H7 (cell line): ENCODE measurements around the gene EPS8. TPM values are rescaled to one million over a fixed set of nuclear protein-coding genes. Genes with fewer than 3 reads are reported as not detected.
"Not testable (repeated sequence)": the region's sequence is repeated elsewhere in the genome, so short reads cannot be mapped to it uniquely, and the experiment has no call there.

Source experiments
- DNase-seq: peaks from one replicate; pipeline ENCODE4 v3.0.0; 2012
- H3K27me3 ChIP-seq: 2 replicates; pipeline ENCODE4 v1.6.0; 2011; ENCODE audit warnings: mild to moderate bottlenecking, low read length; ENCODE audit not compliant: control insufficient read depth, insufficient read depth
- H3K36me3 ChIP-seq: replicated peaks from 2 replicates; pipeline ENCODE4 v1.5.1; 2011; ENCODE audit warnings: low read length; ENCODE audit not compliant: control insufficient read depth, insufficient read depth
- H3K4me3 ChIP-seq: 2 replicates; pipeline ENCODE4 v1.5.1; 2011; ENCODE audit warnings: low read depth, mild to moderate bottlenecking, control low read depth, low read length, moderate library complexity; ENCODE audit not compliant: insufficient read depth
- total RNA-seq: library from RNA; depleted of rRNA; stranded (reverse); fragments of >200 nt; shearing (Covaris generic); gene quantifications from 2 replicates; pipeline ENCODE4 v1.2.3, GENCODE V29; 2014

The EPS8 gene
- total RNA-seq, 1 experiment from 2014 or later = 2.7 TPM

- no peak for DNase-seq
- Histone ChIP-seq H3K4me3 (no peak overlapping the region), H3K36me3 (no peaks in the 10 kb centered on the region), H3K27me3 (no peaks in the 10 kb centered on the region)
Observed at GRCh38 chr12:15631007-15631715, 158.0 kb downstream of the EPS8 start.

GRCh38 chr12:15629761-15630160, 159.4 kb downstream of the EPS8 start:
- Histone ChIP-seq H3K27me3 (no peaks in the 10 kb centered on the region), H3K36me3 (no peaks in the 10 kb centered on the region), H3K4me3 (no peak overlapping the region)
- no peak for DNase-seq

GRCh38 chr12:15629108-15629507, 160.1 kb downstream of the EPS8 start:
- no peaks in the 10 kb centered on the region for H3K36me3 ChIP-seq
- H3K27me3 ChIP-seq = no peaks in the 10 kb centered on the region
- no peak for DNase-seq
- no peak overlapping the region for H3K4me3 ChIP-seq

- Histone ChIP-seq H3K27me3 (no peaks in the 10 kb centered on the region), H3K4me3 (no peak overlapping the region), H3K36me3 (no peaks in the 10 kb centered on the region)
- no peak for DNase-seq
Observed at GRCh38 chr12:15627995-15628945, 160.9 kb downstream of the EPS8 start.

- DNase-seq = no peak
- no peaks in the 10 kb centered on the region for H3K36me3 ChIP-seq
- no peaks in the 10 kb centered on the region for H3K27me3 ChIP-seq
- no peak overlapping the region for H3K4me3 ChIP-seq
Observed at GRCh38 chr12:15625075-15625474, 164.1 kb downstream of the EPS8 start.

- no peak for DNase-seq
- H3K4me3 ChIP-seq = no peak overlapping the region
- H3K36me3 ChIP-seq = no peaks in the 10 kb centered on the region
- no peaks in the 10 kb centered on the region; the same call in 1 of the 2 replicates for H3K27me3 ChIP-seq
Observed at GRCh38 chr12:15620741-15621539, 168.2 kb downstream of the EPS8 start.

GRCh38 chr12:15616495-15616894, 172.7 kb downstream of the EPS8 start:
- not testable (repeated sequence) for H3K27me3 ChIP-seq, DNase-seq, H3K36me3 ChIP-seq, H3K4me3 ChIP-seq

GRCh38 chr12:15613981-15614380, 175.2 kb downstream of the EPS8 start:
- no peaks in the 10 kb centered on the region; the same call in 1 of the 2 replicates for H3K27me3 ChIP-seq
- H3K4me3 ChIP-seq = no peak overlapping the region
- no peaks in the 10 kb centered on the region for H3K36me3 ChIP-seq
- DNase-seq = no peak

GRCh38 chr12:15608941-15609340, 180.2 kb downstream of the EPS8 start:
- H3K27me3 ChIP-seq = no peaks in the 10 kb centered on the region
- DNase-seq = no peak
- no peak overlapping the region for H3K4me3 ChIP-seq
- no peaks in the 10 kb centered on the region for H3K36me3 ChIP-seq

- no peak for DNase-seq
Observed at GRCh38 chr12:15608406-15608805, 180.8 kb downstream of the EPS8 start.

GRCh38 chr12:15605881-15606590, 183.2 kb downstream of the EPS8 start:
- no peak for DNase-seq
- H3K36me3 ChIP-seq = no peaks in the 10 kb centered on the region
- H3K27me3 ChIP-seq = no peaks in the 10 kb centered on the region
- H3K4me3 ChIP-seq = no peak overlapping the region

More at GRCh38 chr12:15608406-15608805, 180.8 kb downstream of the EPS8 start:
- Histone ChIP-seq H3K36me3 (no peaks in the 10 kb centered on the region), H3K27me3 (no peaks in the 10 kb centered on the region), H3K4me3 (no peak overlapping the region)

GRCh38 chr12:15603474-15604085, 185.6 kb downstream of the EPS8 start:
- no peaks in the 10 kb centered on the region for H3K36me3 ChIP-seq
- H3K27me3 ChIP-seq = no peaks in the 10 kb centered on the region
- DNase-seq = no peak
- H3K4me3 ChIP-seq = no peak overlapping the region

GRCh38 chr12:15602051-15602672, 187.0 kb downstream of the EPS8 start:
- no peaks in the 10 kb centered on the region for H3K27me3 ChIP-seq
- no peak for DNase-seq
- no peaks in the 10 kb centered on the region for H3K36me3 ChIP-seq
- no peak overlapping the region for H3K4me3 ChIP-seq
